HG03280 (cell line): ENCODE results near the gene KCNAB2.

Source experiments
- ATAC-seq: cut with Tn5 transposase; IDR thresholded peaks from one replicate; pipeline ENCODE4 v1.9.1; 2021; ENCODE audit warnings: mild to moderate bottlenecking, moderate library complexity; ENCODE audit not compliant: unreplicated experiment

KCNAB2 gene

GRCh38 chr1:6094801-6095505 lies 49.3 kb downstream of the KCNAB2 start:
- ATAC-seq = no peak

GRCh38 chr1:6095511-6096242 lies 50.0 kb downstream of the KCNAB2 start:
- no peak for ATAC-seq

- no peak for ATAC-seq
Measured at GRCh38 chr1:6096243-6097116, 50.8 kb downstream of the KCNAB2 start.

GRCh38 chr1:6097117-6097595 lies 51.5 kb downstream of the KCNAB2 start:
- ATAC-seq = no peak

GRCh38 chr1:6097824-6098223 lies 52.1 kb downstream of the KCNAB2 start:
- ATAC-seq = no peak

GRCh38 chr1:6098303-6099215 lies 52.9 kb downstream of the KCNAB2 start:
- ATAC-seq = no peak

- no peak for ATAC-seq
Measured at GRCh38 chr1:6099297-6099696, 53.6 kb downstream of the KCNAB2 start.

GRCh38 chr1:6099787-6100765 lies 54.4 kb downstream of the KCNAB2 start:
- no peak for ATAC-seq

- no peak for ATAC-seq
Measured at GRCh38 chr1:6100861-6101783, 55.4 kb downstream of the KCNAB2 start.

GRCh38 chr1:6101826-6102531 lies 56.3 kb downstream of the KCNAB2 start:
- no peak for ATAC-seq

- no peak for ATAC-seq
Measured at GRCh38 chr1:6102532-6102845, 56.8 kb downstream of the KCNAB2 start.

- ATAC-seq = no peak
Measured at GRCh38 chr1:6103111-6103853, 57.6 kb downstream of the KCNAB2 start.

- no peak for ATAC-seq
Measured at GRCh38 chr1:6103854-6104530, 58.3 kb downstream of the KCNAB2 start.

- ATAC-seq = no peak
Measured at GRCh38 chr1:6104631-6105030, 58.9 kb downstream of the KCNAB2 start.

GRCh38 chr1:6105218-6105679 lies 59.6 kb downstream of the KCNAB2 start:
- ATAC-seq = no peak

- ATAC-seq = no peak
Measured at GRCh38 chr1:6105763-6106162, 60.1 kb downstream of the KCNAB2 start.
